ENCODE results near the gene ATP6V0B.
A peak's percentile ranks its signal among the peaks of the same experiment; 100 is the strongest.

The ATP6V0B gene

GRCh38 chr1:43974443-43975248 lies at the start of gene ATP6V0B:
TSS of gene ATP6V0B (plus strand) at chr1:43974960. CDS start at chr1:43975041, 81 bp downstream.
- DNase-seq = peak; percentile 92

GRCh38 chr1:43925846-43926245 lies 48.9 kb upstream of the ATP6V0B start:
- no peak for DNase-seq

- DNase-seq = no peak
These were observed 44.4 kb upstream of the ATP6V0B start for GRCh38 chr1:43930168-43930948.

DNA sequence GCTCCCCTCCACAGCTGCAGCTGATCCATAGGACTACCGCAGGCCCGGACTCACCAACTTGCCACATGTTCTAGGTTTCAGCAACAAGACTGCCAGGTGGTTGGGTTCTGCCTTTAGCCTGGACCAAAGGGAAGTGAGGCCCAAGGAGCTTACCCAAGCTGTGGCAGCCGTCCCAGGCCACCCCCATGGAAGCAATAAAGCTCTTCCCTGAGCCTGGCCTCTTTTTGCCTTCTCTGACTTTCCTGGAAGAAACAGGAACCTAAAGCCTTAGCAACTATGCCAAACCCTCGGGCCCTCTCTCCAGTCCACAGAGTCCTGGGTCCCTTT lies 43.8 kb upstream of the ATP6V0B start:
- no peak for DNase-seq

DNA sequence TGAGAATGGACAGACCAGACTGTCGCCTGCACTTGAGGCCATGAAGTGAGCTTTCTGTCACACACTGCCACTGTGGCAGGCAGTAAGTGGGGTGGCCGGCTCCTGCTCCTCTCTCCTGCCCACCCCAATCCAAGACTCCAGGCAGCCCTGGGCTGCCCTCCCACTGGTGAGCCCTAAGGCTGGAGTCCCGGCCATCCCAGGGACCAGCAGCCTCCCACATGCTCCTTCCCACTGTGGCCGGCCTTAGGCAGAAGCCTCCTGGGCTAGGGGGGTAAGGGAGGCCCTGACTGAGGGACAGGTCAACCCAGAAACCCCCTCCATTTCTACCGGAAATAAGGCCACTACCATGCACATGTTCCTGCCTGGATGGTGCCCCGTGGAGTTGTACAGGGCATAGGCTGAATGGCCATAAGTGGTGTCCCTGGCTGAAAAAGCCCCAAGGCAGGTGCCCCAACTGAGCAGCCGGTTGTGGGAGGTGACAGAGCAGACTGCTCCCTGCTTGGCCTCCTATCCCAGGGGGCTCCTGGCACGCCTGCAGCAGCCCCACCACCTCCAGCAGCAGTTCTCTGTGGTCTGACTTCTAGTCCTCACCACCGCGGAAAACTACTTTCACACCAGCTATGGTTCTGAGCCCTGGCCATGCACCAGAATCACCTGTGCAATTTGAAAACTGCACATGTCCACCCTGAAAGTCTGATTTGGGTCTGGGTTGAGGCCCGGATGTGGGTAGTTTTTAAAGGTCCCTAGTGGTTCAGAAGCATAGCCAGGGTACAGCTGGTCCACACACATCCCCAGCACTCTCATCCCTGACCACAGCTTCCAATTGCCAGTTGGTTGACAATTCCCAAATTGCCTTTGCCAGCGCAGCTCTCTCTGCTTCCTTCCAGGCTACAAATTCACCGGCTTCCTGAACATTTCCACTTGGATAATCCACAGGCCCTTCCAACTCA lies 42.8 kb upstream of the ATP6V0B start:
- DNase-seq = no peak

- DNase-seq = no peak
These were observed 41.9 kb upstream of the ATP6V0B start for GRCh38 chr1:43932786-43933385.

DNA sequence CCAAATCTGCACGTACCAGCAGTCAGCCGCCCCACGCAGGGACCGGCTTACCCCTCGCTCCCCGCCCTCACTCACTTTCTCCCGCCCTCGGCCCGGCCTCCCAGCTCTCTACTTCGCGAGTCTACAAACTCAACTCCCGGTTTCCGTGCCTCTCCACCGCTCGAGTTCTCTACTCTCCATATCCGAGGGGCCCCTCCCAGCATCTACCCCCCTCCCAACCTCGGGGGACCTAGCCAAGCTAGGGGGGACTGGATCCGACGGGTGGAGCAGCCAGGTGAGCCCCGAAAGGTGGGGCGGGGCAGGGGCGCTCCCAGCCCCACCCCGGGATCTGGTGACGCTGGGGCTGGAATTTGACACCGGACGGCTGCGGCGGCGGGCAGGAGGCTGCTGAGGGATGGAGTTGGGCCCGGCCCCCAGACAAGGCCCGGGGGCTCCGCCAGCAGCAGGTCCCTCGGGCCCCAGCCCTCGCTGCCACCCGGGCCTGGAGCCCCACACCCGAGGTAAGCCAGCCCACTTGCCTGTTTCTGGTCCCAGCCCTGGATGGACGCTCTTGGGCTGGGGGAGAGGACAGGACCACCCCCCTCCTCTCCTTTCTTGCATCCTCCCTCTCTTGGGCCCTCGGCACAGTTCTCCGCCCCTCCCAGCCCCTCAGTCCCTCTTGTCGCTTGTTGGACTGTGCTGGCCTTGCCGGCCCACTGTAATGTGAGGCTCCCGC lies 41.2 kb upstream of the ATP6V0B start, which contains the start of gene ARTN:
Gene ARTN, plus strand, starts transcription at position 416 of the 715 bp plus-strand sequence. CDS start 1,856 bp downstream, outside the sequence.
- DNase-seq = no peak

DNA sequence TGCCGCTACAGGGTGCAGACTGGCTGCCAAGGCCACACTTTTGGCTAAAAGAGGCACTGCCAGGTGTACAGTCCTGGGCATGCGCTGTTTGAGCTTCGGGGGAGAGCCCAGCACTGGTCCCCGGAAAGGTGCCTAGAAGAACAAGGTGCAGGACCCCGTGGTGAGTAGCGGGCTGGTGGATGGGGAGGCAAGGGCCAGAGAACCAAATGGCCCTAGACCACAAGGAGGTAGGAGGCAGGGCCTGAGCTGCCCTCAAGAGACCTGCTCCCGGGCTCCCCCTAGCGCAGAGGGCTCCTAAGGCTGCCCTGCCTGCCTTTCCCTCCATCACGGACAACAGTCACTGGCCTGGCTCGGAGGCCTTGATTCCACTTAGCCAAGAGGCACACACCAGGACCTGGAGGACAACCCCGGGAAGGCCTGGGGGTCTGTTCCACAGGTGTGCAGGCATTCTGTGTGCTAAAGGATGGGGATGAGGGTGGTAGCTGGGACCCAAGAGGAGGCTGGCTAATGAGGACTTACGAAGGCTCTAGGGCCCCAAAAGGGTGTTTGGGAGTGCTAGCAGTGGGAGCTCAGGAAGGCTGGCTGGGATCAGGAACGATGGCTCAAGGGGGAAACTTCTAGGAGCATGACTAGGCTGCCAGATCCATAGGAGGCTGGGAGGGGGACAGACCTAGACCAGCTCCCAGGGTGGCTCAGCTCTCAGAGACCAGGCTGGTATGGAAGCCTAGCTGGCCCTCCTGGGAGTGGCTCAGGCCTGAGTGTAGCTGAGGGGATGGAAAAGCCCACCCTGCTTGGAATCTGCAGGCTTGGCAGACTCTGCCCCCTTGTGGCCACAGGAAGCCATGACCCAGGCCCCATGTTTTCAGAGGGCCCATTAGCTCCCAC lies 40.4 kb upstream of the ATP6V0B start:
- DNase-seq = peak; percentile 11

DNA sequence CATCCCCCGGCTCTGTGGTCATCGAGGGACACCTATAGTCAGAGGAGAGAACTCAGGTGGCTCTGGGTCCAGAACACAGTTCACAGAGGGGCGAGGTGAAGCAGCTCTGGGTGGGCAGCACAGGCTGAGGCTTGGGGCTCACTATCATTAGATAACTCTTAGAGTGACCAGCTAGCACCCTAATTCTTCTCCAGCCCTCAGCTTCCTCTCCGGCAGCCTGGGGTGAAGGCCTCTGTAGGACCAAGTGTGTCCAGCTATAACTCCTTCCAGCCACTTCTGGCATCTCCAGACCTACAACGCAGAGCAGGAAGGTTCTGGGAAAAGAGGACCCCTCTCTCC lies 39.8 kb upstream of the ATP6V0B start:
- DNase-seq = no peak

GRCh38 chr1:43935711-43936427 lies 38.9 kb upstream of the ATP6V0B start:
- DNase-seq = no peak

GRCh38 chr1:43936431-43937151 lies 38.2 kb upstream of the ATP6V0B start:
- no peak for DNase-seq

DNA sequence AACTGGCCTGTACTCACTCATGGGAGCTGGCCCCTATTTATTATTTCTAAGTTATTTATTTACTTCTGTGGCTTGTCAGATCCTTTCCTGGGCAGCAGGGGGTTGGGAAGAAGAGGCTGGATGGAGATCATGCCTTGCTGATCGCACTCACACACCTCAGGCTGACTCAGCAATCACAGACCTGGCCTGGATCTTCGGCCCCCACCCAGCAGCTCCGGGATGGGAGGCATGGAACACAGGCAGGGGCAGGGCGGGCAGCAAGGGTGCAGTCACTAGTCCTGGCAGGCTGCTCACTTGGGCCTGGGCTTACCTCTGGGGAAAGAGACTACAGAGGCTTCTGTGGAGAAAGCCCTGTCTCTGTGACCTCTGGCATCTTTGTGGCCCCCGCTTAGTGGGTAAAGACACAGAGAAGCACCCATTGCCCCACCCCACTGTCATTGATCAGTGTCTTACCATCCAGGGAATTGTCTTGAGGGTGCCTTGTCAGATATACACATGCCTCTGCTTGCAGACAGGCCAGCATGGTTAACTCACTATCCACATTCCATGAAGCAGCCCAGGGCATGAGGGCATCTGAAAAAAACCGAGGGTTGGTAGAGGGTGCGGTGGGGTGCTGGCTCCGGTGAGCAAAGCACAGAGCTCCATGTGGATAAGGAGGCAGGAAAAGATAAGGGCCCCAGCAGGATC lies 37.4 kb upstream of the ATP6V0B start:
- no peak for DNase-seq

DNA sequence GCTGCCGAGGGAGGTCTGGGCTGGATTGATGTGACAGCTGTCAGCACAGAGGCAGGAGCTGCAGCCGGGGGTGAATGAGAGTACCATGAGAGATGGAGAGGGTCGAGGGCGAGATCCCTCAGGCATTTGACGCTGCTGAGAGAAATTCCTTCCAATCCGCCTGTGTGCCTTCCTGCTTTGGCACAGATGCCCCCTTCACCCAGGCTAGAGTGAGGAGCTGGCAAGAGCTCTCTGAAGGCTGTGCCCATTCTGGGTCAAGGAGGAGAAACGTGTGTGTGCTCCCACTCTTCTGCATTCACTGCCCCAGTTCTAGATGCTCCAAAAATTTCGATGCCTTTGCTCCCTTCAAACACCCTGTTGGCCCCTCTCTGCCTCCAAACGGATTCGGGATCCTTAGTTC lies 36.4 kb upstream of the ATP6V0B start:
- DNase-seq = no peak

DNA sequence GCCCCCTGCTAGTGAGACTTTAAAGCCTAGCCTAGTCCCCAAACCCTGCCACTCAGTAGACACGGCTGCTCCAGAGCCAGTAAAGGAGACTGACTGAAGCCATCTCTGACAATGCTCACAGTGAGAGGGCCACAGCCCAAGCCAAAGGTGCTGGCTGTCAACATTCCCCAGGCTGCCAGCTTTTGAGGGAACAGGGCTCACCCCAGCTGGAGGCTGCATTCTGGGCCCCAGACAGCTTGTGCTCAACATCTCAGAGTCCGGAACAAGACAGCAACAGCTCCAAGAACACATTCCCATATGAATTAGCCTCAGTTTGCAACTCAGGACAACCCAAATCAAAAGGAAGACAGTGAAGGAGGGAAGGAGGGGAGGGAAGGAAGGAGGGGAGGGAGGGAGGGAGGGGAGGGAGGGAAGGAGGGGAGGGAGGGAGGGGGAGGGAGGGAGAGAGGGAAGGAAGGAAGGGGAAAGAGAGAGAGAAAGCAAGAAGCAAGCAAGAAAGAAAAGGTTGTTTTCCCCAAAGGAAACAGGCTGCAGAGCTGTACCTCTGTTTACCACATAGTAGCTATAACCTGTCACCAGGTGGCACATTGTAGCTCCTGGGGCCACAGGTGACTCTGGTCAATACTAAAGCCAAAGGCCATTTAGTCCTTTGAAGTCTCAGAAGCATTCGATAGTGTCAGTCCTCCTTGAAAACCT lies 35.7 kb upstream of the ATP6V0B start:
- DNase-seq = no peak

GRCh38 chr1:43942411-43942810 lies 32.3 kb upstream of the ATP6V0B start:
- DNase-seq = no peak

GRCh38 chr1:43944860-43945259 lies 29.9 kb upstream of the ATP6V0B start:
- no peak for DNase-seq

DNA sequence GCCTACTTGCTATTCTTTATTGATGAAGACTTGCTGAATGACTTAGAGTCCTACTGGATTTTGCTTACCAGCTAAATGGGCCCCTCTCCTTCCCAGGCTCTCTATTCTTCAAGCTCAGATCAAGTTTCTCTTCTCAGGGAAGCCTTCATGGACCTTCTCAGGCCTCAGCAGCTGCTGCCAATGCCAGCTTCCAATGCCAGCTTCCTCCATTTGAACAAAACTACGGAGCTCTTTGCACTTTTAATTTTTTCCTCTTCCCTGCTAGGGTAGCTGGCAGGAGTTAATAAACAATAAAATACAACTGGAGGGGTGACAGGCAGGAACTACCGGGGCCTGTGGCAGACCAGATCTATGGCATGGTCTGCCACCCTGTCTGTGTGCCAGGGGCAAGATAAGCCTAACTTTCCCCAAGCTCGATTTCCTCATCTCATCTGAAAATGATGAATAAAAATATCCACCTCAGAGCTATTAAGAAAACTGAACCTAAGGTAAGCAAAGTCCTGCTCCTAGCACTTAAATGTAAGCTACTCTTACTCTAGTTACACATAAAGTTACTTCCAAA lies 29.0 kb upstream of the ATP6V0B start:
- no peak for DNase-seq
